T follicular helper cell (primary cell): ENCODE data around the gene CASK.

ENCODE experiments used
- DNase-seq: peaks from one replicate; pipeline ENCODE4 v3.0.0-alpha.2; 2020; ENCODE audit warnings: low read depth

The CASK gene

GRCh38 chrX:41561045-41561444 is 362.3 kb downstream of the CASK start:
- DNase-seq = no peak

GRCh38 chrX:41559235-41560052 is 363.9 kb downstream of the CASK start:
- no peak for DNase-seq

GRCh38 chrX:41558531-41558930 is 364.8 kb downstream of the CASK start:
- no peak for DNase-seq

GRCh38 chrX:41556958-41557357 is 366.4 kb downstream of the CASK start:
- no peak for DNase-seq

GRCh38 chrX:41553688-41554087 is 369.7 kb downstream of the CASK start:
- DNase-seq = no peak

- no peak for DNase-seq
These were observed 374.9 kb downstream of the CASK start for GRCh38 chrX:41548411-41548810.

- no peak for DNase-seq
These were observed 379.7 kb downstream of the CASK start for GRCh38 chrX:41543668-41544067.

GRCh38 chrX:41543025-41543424 is 380.3 kb downstream of the CASK start:
- no peak for DNase-seq

- no peak for DNase-seq
These were observed 380.8 kb downstream of the CASK start for GRCh38 chrX:41542536-41542935.

- no peak for DNase-seq
These were observed 381.2 kb downstream of the CASK start for GRCh38 chrX:41542135-41542534.

- no peak for DNase-seq
These were observed 382.0 kb downstream of the CASK start for GRCh38 chrX:41541386-41541785.

- DNase-seq = no peak
These were observed 384.6 kb downstream of the CASK start for GRCh38 chrX:41538707-41539106.

- DNase-seq = no peak
These were observed 393.3 kb downstream of the CASK start for GRCh38 chrX:41530085-41530484.

- no peak for DNase-seq
These were observed 394.1 kb downstream of the CASK start for GRCh38 chrX:41529221-41529620.

- no peak for DNase-seq
These were observed 394.6 kb downstream of the CASK start for GRCh38 chrX:41528784-41529183.

- DNase-seq = no peak
These were observed 396.4 kb downstream of the CASK start for GRCh38 chrX:41526925-41527324.

- DNase-seq = no peak
These were observed 397.1 kb downstream of the CASK start for GRCh38 chrX:41526271-41526670.

- no peak for DNase-seq
These were observed 400.7 kb downstream of the CASK start for GRCh38 chrX:41522671-41523070.

- DNase-seq = no peak
These were observed 401.3 kb downstream of the CASK start for GRCh38 chrX:41522081-41522480.

- DNase-seq = no peak
These were observed 403.9 kb downstream of the CASK start for GRCh38 chrX:41519468-41519867.

GRCh38 chrX:41518841-41519220 is 404.5 kb downstream of the CASK start:
- DNase-seq = no peak

- DNase-seq = no peak
These were observed 405.1 kb downstream of the CASK start for GRCh38 chrX:41518127-41518840.

- no peak for DNase-seq
These were observed 406.2 kb downstream of the CASK start for GRCh38 chrX:41516999-41517765.
